Measurements from ENCODE around the gene HNRNPH2.

Gene HNRNPH2

DNA sequence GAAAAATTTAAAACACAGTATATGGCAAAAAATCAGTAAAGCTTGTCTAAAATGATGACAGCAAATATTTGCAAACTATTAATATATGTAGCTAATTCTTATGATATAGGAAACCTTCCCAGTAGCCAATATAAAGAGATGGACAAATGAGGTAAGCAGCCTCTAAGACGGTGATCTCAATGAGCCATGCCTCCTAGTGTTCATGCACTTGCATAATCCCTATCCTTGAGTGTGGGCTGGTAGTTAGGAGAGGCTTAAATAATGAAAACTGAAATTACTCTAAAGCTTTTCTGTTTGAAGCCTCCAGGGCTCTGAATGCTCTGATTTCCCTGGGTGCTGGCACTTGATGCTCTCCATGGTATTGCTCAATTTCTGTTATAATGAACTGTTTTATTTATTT is 52.6 kb downstream of the HNRNPH2 start:
- DNase-seq (ENCODE audit: low spot score) = no peak

DNA sequence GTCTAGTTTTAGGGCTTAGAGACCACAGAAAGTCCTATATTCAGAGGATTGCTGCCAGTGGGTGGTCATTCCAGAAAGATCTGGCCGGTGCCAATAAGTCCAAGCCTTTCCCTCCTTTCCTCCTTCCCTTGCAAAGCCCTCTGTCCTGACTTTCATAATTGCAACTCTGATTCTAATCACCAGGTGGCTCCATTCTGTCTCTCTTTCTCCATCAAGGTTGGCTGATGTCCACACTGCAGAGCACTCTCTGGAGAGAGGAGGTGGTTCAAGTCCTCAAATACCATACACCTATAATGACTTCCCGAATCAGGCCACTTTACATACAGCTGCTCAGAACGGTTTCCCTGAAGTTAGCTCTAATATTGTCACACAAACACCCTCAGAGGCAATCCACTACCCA is 54.9 kb downstream of the HNRNPH2 start:
- no peak for DNase-seq (ENCODE audit: low spot score)
